Measurements from ENCODE around the gene XRN2. TPM values are rescaled to one million over a fixed set of nuclear protein-coding genes. Genes with fewer than 3 reads are reported as not detected.

Gene XRN2
- total RNA-seq, 1 donor from 2014 or later: 46.4 TPM

DNA sequence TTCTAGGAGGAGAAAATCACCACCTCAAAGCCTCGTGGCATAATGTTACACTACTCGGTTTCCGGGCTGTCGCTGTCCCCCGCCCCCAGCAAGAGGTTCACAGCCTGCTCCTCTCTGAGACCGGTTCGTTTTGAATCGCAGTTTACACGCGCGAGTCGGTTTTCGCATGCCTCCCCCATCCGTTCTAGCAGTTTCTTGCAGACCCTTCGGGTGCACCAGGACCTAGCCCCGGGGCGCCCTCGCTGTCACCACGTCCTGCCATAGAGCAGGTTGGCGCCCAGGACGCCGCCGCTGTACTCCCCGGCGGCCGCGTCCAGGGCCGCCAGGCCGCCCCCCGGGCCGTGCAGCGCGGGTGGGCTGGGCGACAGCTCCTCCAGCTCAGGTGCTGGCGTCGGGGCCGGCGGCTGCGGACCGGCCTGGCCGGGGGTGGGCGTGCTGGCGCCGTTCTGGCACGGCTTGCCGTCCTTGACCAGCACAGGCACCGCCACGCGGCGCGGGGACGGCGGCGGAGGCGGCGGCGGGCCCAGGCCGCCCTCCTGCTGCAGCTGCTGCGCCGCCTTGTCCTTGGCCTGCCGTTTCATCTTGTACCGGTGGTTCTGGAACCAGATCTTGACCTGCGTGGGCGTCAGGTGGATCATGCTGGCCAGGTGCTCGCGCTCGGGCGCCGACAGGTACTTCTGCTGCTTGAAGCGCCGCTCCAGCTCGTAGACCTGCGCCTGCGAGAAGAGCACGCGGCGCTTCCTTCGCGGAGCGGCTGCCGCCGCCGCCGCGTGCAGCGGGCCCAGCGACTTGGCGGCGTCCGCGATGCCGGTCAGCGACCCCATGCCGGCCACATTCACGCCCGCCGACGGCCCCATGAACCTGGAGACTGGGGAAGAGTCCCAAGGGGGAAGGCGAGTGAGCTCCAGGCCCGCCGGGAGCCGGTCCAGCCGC lies 92.8 kb downstream of the XRN2 start:
- DNase-seq (ENCODE audit: extremely low spot score in 2 of 2): no peak

DNA sequence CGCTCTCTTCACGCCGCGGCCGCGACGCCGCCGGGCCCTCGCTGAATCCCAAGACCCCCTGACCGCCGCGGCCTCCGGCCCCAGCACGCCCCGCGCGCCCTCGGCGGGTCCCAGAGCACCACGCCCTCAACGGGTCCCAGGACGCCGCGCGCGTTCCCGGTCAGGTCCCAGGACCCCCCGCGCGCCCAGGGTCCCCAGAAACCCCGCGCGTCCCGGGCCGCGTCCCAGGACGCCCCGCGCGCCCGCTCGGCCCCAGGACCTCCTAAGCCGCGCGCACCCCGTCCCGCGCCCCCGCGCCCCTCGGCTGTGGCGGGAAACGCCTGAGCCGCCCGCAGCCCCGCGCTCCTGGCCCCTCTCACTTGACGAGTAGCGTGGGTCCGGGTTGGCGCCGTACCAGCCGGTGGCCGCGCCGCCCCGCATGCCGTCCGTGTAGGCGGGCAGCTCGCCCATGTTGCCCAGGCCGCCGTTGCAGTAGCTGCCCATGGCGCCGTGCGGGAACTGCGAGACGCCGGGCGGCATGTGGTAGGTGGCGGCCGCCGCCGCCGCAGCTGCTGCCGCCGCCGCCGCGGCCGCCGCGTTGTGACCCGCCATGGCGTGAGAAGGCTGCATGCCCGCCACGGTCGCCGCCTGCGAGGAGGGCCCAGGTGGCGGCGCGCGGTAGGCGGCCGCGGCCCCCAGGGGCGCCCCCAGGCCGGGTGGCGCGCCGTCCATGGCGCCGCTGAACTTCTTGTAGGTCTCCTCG lies 93.6 kb downstream of the XRN2 start:
- no peaks in the 10 kb centered on the region for H3K4me1 ChIP-seq
- H3K36me3 ChIP-seq: no peaks in the 10 kb centered on the region
- no peak overlapping the region for H3K27ac ChIP-seq
- intact Hi-C loops (cut with DNase I): no loop called here
- DNase-seq (ENCODE audit: extremely low spot score in 2 of 2): no peak
- H3K4me3 ChIP-seq: peak overlapping the region in 1 of 2 donors; percentile 38
- H3K9me3 ChIP-seq: no peaks in the 10 kb centered on the region
- H3K27me3 ChIP-seq: peaks cover 28% of the 10 kb centered on the region
- TF ChIP-seq, protein P1, sequence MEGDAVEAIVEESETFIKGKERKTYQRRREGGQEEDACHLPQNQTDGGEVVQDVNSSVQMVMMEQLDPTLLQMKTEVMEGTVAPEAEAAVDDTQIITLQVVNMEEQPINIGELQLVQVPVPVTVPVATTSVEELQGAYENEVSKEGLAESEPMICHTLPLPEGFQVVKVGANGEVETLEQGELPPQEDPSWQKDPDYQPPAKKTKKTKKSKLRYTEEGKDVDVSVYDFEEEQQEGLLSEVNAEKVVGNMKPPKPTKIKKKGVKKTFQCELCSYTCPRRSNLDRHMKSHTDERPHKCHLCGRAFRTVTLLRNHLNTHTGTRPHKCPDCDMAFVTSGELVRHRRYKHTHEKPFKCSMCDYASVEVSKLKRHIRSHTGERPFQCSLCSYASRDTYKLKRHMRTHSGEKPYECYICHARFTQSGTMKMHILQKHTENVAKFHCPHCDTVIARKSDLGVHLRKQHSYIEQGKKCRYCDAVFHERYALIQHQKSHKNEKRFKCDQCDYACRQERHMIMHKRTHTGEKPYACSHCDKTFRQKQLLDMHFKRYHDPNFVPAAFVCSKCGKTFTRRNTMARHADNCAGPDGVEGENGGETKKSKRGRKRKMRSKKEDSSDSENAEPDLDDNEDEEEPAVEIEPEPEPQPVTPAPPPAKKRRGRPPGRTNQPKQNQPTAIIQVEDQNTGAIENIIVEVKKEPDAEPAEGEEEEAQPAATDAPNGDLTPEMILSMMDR (IDR thresholded peaks at IDR 0.05): no peak
- TF ChIP-seq POLR2A (IDR thresholded peaks at IDR 0.05) (no peak), POLR2AphosphoS5 (IDR thresholded peaks at IDR 0.05; ENCODE audit: insufficient read depth in 1 of 2, low read depth in 1 of 2) (no peak)

More for the DNA sequence above, 92.8 kb downstream of the XRN2 start:
- Histone ChIP-seq H3K36me3 (no peaks in the 10 kb centered on the region), H3K4me1 (no peaks in the 10 kb centered on the region), H3K4me3 (peak overlapping the region in 1 of 2 donors; percentile 38), H3K27me3 (peaks cover 28% of the 10 kb centered on the region), H3K27ac (no peak overlapping the region), H3K9me3 (no peaks in the 10 kb centered on the region)
- TF ChIP-seq POLR2A (IDR thresholded peaks at IDR 0.05): no peak
- TF ChIP-seq POLR2AphosphoS5 (IDR thresholded peaks at IDR 0.05; ENCODE audit: insufficient read depth in 1 of 2, low read depth in 1 of 2): no peak
- TF ChIP-seq, protein P1 (IDR thresholded peaks at IDR 0.05): no peak
- intact Hi-C loops (cut with DNase I): no loop called here

DNA sequence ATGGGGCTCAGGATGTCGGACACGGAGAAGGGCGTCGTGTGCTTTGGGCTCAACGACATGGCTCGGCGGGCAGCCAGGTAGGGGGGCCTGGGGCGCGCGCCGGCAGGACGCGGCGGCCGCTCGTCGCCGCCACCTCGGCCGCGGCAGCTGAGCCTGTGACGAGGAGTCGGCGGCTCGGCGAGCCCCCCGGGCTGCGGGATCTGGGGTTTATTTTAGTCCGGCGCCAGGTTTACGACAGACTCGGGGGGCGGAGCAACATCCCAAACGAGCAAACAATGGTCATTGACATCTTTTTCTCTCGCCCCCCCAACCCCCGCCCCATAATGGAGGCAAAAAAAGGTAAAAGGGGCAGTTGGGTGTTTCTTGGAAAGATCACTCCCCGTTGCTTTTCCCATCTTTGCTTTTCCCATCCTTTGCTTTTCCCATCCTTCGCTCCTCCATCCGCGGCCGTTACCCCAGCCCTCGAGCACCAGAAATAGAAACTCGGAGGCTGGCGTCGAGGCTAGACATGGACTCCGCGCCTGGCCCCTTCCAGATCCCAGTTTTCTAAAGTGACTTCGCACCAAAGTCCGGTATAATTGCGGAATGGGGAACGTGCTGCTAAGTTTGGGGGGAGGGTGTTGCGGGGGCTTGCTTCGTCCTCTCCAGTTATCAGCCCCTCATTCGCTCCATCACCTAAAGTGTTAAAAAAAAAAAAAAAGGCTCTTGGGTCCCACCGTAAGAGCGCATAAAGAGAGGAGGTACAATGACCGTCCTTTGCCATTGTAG lies 94.4 kb downstream of the XRN2 start, which contains the start of gene NKX2-4:
TSS of gene NKX2-4 (minus strand) at position 186 of the 768 bp plus-strand sequence. CDS start at position 59, 127 bp downstream.
- intact Hi-C loops (cut with DNase I): no loop called here
- no peaks in the 10 kb centered on the region for H3K4me1 ChIP-seq
- H3K4me3 ChIP-seq: peak within 1 kb of the TSS in 1 of 2 donors; percentile 38
- TF ChIP-seq, protein P1 (IDR thresholded peaks at IDR 0.05): no peak
- no peak for TF ChIP-seq POLR2AphosphoS5 (IDR thresholded peaks at IDR 0.05; ENCODE audit: insufficient read depth in 1 of 2, low read depth in 1 of 2)
- no peak for TF ChIP-seq POLR2A (IDR thresholded peaks at IDR 0.05)
- peaks cover 28% of the 10 kb centered on the region for H3K27me3 ChIP-seq
- H3K36me3 ChIP-seq: no peaks in the 10 kb centered on the region
- H3K9me3 ChIP-seq: no peaks in the 10 kb centered on the region
- no peak for DNase-seq (ENCODE audit: extremely low spot score in 2 of 2)
- no peak within 1 kb of the TSS for H3K27ac ChIP-seq

DNA sequence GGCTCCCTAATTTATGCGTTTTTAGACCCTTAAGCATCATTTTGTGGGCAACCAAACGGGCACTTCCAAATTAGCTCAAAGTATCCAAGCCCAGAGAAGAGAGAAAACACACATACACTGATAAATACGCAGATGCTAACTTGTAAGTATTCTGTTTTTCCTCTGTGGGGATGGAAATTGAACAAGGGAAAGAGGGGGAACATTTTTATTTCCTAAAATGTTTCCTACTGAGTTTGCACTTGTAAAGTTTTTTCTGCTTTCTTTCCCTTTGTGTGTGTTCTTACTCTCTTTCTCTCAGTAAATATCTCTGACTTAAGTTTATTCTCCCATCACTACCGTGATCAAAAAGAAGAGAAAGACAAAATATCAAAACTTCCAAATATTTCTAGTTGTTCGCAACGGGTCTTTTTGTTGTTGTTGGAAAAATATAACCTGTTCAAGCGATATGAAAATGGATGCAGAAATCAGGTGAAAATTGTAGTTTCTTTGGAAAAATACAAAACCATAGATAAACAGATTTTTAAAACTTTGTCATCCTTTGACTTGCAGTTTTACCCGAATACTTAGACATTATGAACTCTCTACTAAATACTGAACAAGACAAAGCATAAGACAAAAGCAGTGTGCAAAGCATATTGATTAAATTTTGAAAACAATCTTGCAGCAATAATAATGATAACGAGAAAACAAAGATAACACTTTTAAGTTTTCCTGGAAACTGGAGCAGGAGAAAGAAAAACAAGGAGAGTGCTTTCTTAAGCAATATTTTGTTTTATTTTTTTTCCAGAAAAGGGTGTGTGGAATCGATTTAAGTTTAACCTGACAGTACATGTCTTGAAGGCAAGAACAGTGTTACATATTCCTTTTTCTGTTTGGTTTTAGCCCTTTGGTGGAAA lies 95.2 kb downstream of the XRN2 start:
- no peaks in the 10 kb centered on the region for H3K36me3 ChIP-seq
- H3K27ac ChIP-seq: no peak overlapping the region
- no peaks in the 10 kb centered on the region for H3K4me1 ChIP-seq
- no peaks in the 10 kb centered on the region for H3K9me3 ChIP-seq
- peaks cover 26% of the 10 kb centered on the region for H3K27me3 ChIP-seq
- no peak for DNase-seq (ENCODE audit: extremely low spot score in 2 of 2)
- intact Hi-C loops (cut with DNase I): no loop called here
- H3K4me3 ChIP-seq: no peak overlapping the region
- TF ChIP-seq POLR2AphosphoS5 (IDR thresholded peaks at IDR 0.05; ENCODE audit: insufficient read depth in 1 of 2, low read depth in 1 of 2) (no peak), POLR2A (IDR thresholded peaks at IDR 0.05) (no peak)
- TF ChIP-seq, protein P1 (IDR thresholded peaks at IDR 0.05): no peak
